ENCODE measurements around the gene ALKBH1. TPM values are rescaled to one million over a fixed set of nuclear protein-coding genes. Genes with fewer than 3 reads are reported as not detected.
"Not testable (repeated sequence)": the region's sequence is repeated elsewhere in the genome, so short reads cannot be mapped to it uniquely, and the experiment has no call there.

Gene ALKBH1
- polyA plus RNA-seq = 11.9 TPM
- long read RNA-seq, donor 1, partial matches to known transcripts = 0 of 1 reads
- long read RNA-seq, donor 1, other reads (novel, unspliced or antisense) = 0 of 1 reads
- long read RNA-seq, donor 2, partial matches to known transcripts = 0 of 4 reads
- long read RNA-seq, donor 2, other reads (novel, unspliced or antisense) = 0 of 4 reads
- long read RNA-seq, donor 3 = 0 reads
- long read RNA-seq, donor 4 = 0 reads
- long read RNA-seq, donor 5, partial matches to known transcripts = 0 of 2 reads
- long read RNA-seq, donor 5, other reads (novel, unspliced or antisense) = 0 of 2 reads
- long read RNA-seq, donor 6, partial matches to known transcripts = 76 of 325 reads
- long read RNA-seq, donor 6, other reads (novel, unspliced or antisense) = 247 of 325 reads
- long read RNA-seq, donor 7, partial matches to known transcripts = 180 of 193 reads
- long read RNA-seq, donor 7, other reads (novel, unspliced or antisense) = 12 of 193 reads
- long read RNA-seq, donor 8, partial matches to known transcripts = 436 of 462 reads
- long read RNA-seq, donor 8, other reads (novel, unspliced or antisense) = 24 of 462 reads
- long read RNA-seq, donor 9, partial matches to known transcripts = 0 of 2 reads
- long read RNA-seq, donor 9, other reads (novel, unspliced or antisense) = 0 of 2 reads
- long read RNA-seq, donor 10, partial matches to known transcripts = 0 of 4 reads
- long read RNA-seq, donor 10, other reads (novel, unspliced or antisense) = 0 of 4 reads
- long read RNA-seq, donor 11, partial matches to known transcripts = 31 of 201 reads
- long read RNA-seq, donor 11, other reads (novel, unspliced or antisense) = 168 of 201 reads

DNA sequence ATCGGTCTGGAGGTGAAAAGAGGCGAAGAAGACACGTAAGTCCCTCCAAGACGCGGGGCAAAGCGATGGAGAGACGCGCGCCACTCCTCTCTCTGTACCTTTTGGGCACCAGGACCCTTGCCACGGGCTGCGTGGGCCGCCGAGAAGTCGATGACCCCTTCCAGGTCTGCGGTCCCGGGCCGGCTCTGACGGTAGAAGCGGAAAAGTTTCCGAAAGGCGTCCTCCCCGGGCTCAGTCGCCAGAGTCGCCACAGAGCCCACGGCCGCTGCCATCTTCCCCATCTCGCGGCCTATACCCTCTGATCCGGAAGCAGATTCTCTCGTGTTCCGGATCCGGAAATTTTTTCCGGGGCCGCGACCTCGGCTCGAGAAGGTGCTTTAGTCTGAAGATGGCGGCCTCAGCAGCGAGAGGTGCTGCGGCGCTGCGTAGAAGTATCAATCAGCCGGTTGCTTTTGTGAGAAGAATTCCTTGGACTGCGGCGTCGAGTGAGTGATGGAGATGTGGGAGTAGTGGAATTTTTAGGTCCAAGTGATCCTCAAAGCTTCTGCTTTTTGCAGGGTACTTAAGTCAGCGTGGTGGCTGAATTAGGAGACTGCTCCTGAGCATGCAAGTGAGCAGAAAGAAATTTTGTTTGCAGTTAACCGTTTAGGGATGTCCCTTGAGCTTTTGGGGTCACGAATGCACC lies at the start of gene ALKBH1, which contains the start of gene SLIRP:
ALKBH1 (minus strand) TSS at position 300 of the 685 bp plus-strand sequence; CDS start at position 281, 19 bp downstream.
SLIRP (plus strand) TSS at position 380 of the 685 bp plus-strand sequence; CDS start at position 389, 9 bp downstream.
- Histone ChIP-seq H3K27ac (ENCODE audit: low read length) (peak within 1 kb of the TSS; percentile 30), H3K4me1 (ENCODE audit: control insufficient read depth, insufficient read depth, low read length) (peaks cover 18% of the 10 kb centered on the region), H3K36me3 (ENCODE audit: control insufficient read depth, insufficient read depth, low read length) (peaks cover 35% of the 10 kb centered on the region), H3K27me3 (ENCODE audit: control insufficient read depth, insufficient read depth, low read length) (no peaks in the 10 kb centered on the region), H3K4me3 (ENCODE audit: low read length) (peak within 1 kb of the TSS; percentile 76), H3K9me3 (ENCODE audit: control insufficient read depth, low read depth, low read length) (no peaks in the 10 kb centered on the region)
- DNase-seq = peak; percentile 84 to 90
- 0% methylated on average over 1 of the region's 49 CpGs for WGBS (ENCODE audit: insufficient coverage, low lambda C conversion rate)

GRCh38 chr14:77752799-77753516 lies 45.1 kb upstream of the ALKBH1 start:
- peaks cover 55% of the 10 kb centered on the region for H3K36me3 ChIP-seq (ENCODE audit: control insufficient read depth, insufficient read depth, low read length)
- H3K27ac ChIP-seq (ENCODE audit: low read length) = no peak overlapping the region
- no peaks in the 10 kb centered on the region for H3K9me3 ChIP-seq (ENCODE audit: control insufficient read depth, low read depth, low read length)
- 90% methylated on average over 2 of the region's 3 CpGs for WGBS (ENCODE audit: insufficient coverage, low lambda C conversion rate)
- no peak overlapping the region for H3K4me3 ChIP-seq (ENCODE audit: low read length)
- DNase-seq = no peak
- H3K4me1 ChIP-seq (ENCODE audit: control insufficient read depth, insufficient read depth, low read length) = no peaks in the 10 kb centered on the region
- no peaks in the 10 kb centered on the region for H3K27me3 ChIP-seq (ENCODE audit: control insufficient read depth, insufficient read depth, low read length)

- peaks cover 57% of the 10 kb centered on the region for H3K36me3 ChIP-seq (ENCODE audit: control insufficient read depth, insufficient read depth, low read length)
- no peak overlapping the region for H3K27ac ChIP-seq (ENCODE audit: low read length)
- no peak for DNase-seq
- peaks cover 3% of the 10 kb centered on the region for H3K9me3 ChIP-seq (ENCODE audit: control insufficient read depth, low read depth, low read length)
- 100% methylated on average over 2 of the region's 2 CpGs for WGBS (ENCODE audit: insufficient coverage, low lambda C conversion rate)
- no peaks in the 10 kb centered on the region for H3K27me3 ChIP-seq (ENCODE audit: control insufficient read depth, insufficient read depth, low read length)
- H3K4me1 ChIP-seq (ENCODE audit: control insufficient read depth, insufficient read depth, low read length) = no peaks in the 10 kb centered on the region
- no peak overlapping the region for H3K4me3 ChIP-seq (ENCODE audit: low read length)
Observed at GRCh38 chr14:77752266-77752665, 44.4 kb upstream of the ALKBH1 start.

DNA sequence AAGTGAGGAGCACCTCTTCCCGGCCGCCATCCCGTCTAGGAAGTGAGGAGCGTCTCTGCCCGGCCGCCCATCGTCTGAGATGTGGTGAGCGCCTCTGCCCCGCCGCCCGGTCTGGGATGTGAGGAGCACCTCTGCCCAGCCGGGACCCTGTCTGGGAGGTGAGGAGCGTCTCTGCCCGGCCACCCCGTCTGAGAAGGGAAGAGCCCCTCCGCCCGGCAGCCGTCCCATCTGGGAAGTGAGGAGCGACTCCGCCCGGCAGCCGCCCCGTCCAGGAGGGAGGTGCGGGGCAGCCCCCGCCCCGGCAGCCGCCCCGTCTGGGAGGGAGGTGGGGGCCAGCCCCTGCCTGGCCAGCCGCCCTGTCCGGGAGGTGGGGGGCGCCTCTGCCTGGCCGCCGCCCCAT lies 39.6 kb upstream of the ALKBH1 start:
- no CpG with 5 or more reads among the region's 33 CpGs for WGBS (ENCODE audit: insufficient coverage, low lambda C conversion rate)
- H3K4me1 ChIP-seq (ENCODE audit: control insufficient read depth, insufficient read depth, low read length); H3K27me3 ChIP-seq (ENCODE audit: control insufficient read depth, insufficient read depth, low read length); H3K4me3 ChIP-seq (ENCODE audit: low read length); H3K9me3 ChIP-seq (ENCODE audit: control insufficient read depth, low read depth, low read length); H3K27ac ChIP-seq (ENCODE audit: low read length); DNase-seq: not testable (repeated sequence)
- H3K36me3 ChIP-seq (ENCODE audit: control insufficient read depth, insufficient read depth, low read length) = peaks cover 45% of the 10 kb centered on the region

DNA sequence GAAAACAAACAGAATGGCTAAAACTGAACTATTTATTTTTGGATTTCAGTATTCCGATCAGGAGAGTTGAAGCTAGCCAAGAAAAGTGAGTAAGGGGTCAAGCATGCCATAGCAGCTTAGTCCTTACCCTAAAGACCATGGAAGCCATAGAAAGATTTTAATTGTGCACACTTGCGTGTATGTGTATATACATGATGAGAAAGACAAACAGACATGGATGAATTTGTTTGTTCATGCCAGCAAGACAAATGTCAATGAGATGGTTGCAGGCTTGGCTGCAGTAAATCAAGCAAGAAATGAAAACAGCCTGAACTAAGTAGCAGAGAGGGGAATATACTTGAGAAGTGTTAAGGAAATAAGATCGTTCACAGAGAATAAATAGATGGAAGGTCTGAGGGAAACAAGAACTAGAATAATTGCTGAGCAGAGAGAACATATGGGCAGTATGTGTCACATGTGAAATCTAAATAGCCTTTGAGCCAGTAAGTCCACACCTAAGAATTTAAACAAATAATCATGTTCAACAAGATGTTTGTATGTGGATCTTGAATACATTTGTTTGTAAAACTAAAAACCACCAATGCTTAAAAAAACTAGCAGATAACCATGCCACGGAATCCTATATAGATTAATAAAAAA lies 38.4 kb upstream of the ALKBH1 start:
- WGBS (ENCODE audit: insufficient coverage, low lambda C conversion rate) = 90% methylated on average over 3 of the region's 4 CpGs

DNA sequence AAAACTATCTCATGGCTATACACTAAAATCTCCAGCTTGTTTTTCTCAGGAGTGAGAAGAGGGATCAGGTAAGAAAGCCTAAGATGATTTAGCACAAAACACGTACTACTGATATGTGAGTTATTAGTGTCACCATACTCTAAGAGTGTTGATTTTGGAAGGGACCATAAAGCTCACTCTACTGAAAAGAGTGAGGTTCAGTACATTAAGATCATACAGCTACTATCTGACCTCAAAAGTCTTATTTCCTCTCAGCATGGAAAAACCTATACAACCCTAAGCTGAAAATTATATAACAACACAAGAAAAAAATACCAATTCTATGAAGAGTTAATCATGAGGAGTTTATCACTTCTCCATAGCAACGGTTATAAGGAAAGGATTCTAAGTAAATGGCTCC lies 33.6 kb upstream of the ALKBH1 start:
- Histone ChIP-seq H3K9me3 (ENCODE audit: control insufficient read depth, low read depth, low read length) (no peaks in the 10 kb centered on the region), H3K4me3 (ENCODE audit: low read length) (no peak overlapping the region), H3K27me3 (ENCODE audit: control insufficient read depth, insufficient read depth, low read length) (no peaks in the 10 kb centered on the region), H3K36me3 (ENCODE audit: control insufficient read depth, insufficient read depth, low read length) (peaks cover 33% of the 10 kb centered on the region), H3K27ac (ENCODE audit: low read length) (no peak overlapping the region), H3K4me1 (ENCODE audit: control insufficient read depth, insufficient read depth, low read length) (no peaks in the 10 kb centered on the region)
- no peak for DNase-seq
- 86% methylated on average over 2 of the region's 2 CpGs for WGBS (ENCODE audit: insufficient coverage, low lambda C conversion rate)

More for the DNA sequence above, 38.4 kb upstream of the ALKBH1 start:
- no peaks in the 10 kb centered on the region for H3K27me3 ChIP-seq (ENCODE audit: control insufficient read depth, insufficient read depth, low read length)
- no peak overlapping the region for H3K27ac ChIP-seq (ENCODE audit: low read length)
- H3K36me3 ChIP-seq (ENCODE audit: control insufficient read depth, insufficient read depth, low read length) = peaks cover 38% of the 10 kb centered on the region
- no peak for DNase-seq
- peaks cover 3% of the 10 kb centered on the region for H3K9me3 ChIP-seq (ENCODE audit: control insufficient read depth, low read depth, low read length)
- H3K4me1 ChIP-seq (ENCODE audit: control insufficient read depth, insufficient read depth, low read length) = no peaks in the 10 kb centered on the region
- no peak overlapping the region for H3K4me3 ChIP-seq (ENCODE audit: low read length)

GRCh38 chr14:77738559-77739250 lies 30.9 kb upstream of the ALKBH1 start:
- Histone ChIP-seq H3K27ac (ENCODE audit: low read length) (no peak overlapping the region), H3K4me3 (ENCODE audit: low read length) (no peak overlapping the region), H3K27me3 (ENCODE audit: control insufficient read depth, insufficient read depth, low read length) (no peaks in the 10 kb centered on the region), H3K9me3 (ENCODE audit: control insufficient read depth, low read depth, low read length) (no peaks in the 10 kb centered on the region), H3K36me3 (ENCODE audit: control insufficient read depth, insufficient read depth, low read length) (peaks cover 38% of the 10 kb centered on the region), H3K4me1 (ENCODE audit: control insufficient read depth, insufficient read depth, low read length) (no peaks in the 10 kb centered on the region)
- DNase-seq = no peak
- WGBS (ENCODE audit: insufficient coverage, low lambda C conversion rate) = 80% methylated on average over 1 of the region's 7 CpGs

- H3K27ac ChIP-seq (ENCODE audit: low read length) = no peak overlapping the region
- peaks cover 75% of the 10 kb centered on the region for H3K36me3 ChIP-seq (ENCODE audit: control insufficient read depth, insufficient read depth, low read length)
- WGBS (ENCODE audit: insufficient coverage, low lambda C conversion rate) = 100% methylated on average over 1 of the region's 3 CpGs
- no peak for DNase-seq
- no peaks in the 10 kb centered on the region for H3K9me3 ChIP-seq (ENCODE audit: control insufficient read depth, low read depth, low read length)
- no peak overlapping the region for H3K4me3 ChIP-seq (ENCODE audit: low read length)
- no peaks in the 10 kb centered on the region for H3K4me1 ChIP-seq (ENCODE audit: control insufficient read depth, insufficient read depth, low read length)
- H3K27me3 ChIP-seq (ENCODE audit: control insufficient read depth, insufficient read depth, low read length) = no peaks in the 10 kb centered on the region
Observed at GRCh38 chr14:77730976-77731497, 23.2 kb upstream of the ALKBH1 start.

DNA sequence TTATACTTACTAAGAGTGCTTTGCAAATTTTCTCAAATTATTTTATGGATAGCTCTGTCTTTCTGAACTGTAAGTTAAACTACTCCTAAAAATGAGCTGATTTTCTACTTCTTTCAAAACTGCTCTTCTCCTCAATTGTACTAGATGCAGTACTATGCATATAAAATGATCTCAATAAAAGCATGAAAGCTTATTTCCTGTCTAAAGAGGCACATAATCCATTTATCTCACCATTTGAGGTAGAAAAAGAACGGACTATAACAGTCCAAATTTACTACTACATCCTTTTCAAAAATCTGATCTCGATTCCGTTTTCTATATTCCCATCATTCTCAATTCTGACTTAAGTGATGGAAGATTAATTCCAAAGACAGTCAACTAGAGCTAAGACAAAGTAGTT lies 14.5 kb upstream of the ALKBH1 start:
- WGBS (ENCODE audit: insufficient coverage, low lambda C conversion rate) = 100% methylated on average over 2 of the region's 3 CpGs
- Histone ChIP-seq H3K27ac (ENCODE audit: low read length) (no peak overlapping the region), H3K36me3 (ENCODE audit: control insufficient read depth, insufficient read depth, low read length) (peaks cover 73% of the 10 kb centered on the region), H3K9me3 (ENCODE audit: control insufficient read depth, low read depth, low read length) (no peaks in the 10 kb centered on the region), H3K27me3 (ENCODE audit: control insufficient read depth, insufficient read depth, low read length) (no peaks in the 10 kb centered on the region), H3K4me3 (ENCODE audit: low read length) (no peak overlapping the region), H3K4me1 (ENCODE audit: control insufficient read depth, insufficient read depth, low read length) (no peaks in the 10 kb centered on the region)
- DNase-seq = no peak

All from large intestine (tissue), 12 donors.